DMS153 treated with DMSO at 0.1 percent for 48 hours (cell line): ENCODE results near the gene NPPB.

ENCODE experiments used
- DNase-seq: peaks from one replicate; lab custom pipeline; 2025; ENCODE audit not compliant: unreplicated experiment; lab: John Stamatoyannopoulos, UW

NPPB gene

GRCh38 chr1:11836955-11837766 is 21.6 kb downstream of the NPPB start:
- no peak for DNase-seq

GRCh38 chr1:11835441-11836225 is 23.1 kb downstream of the NPPB start:
- DNase-seq, result no peak

GRCh38 chr1:11833900-11834299 is 24.8 kb downstream of the NPPB start:
- no peak for DNase-seq

GRCh38 chr1:11833497-11833896 is 25.2 kb downstream of the NPPB start:
- no peak for DNase-seq

GRCh38 chr1:11831945-11832725 is 26.6 kb downstream of the NPPB start:
- DNase-seq, result no peak

- no peak for DNase-seq
These were observed 30.2 kb downstream of the NPPB start for GRCh38 chr1:11828511-11828910.

- DNase-seq, result no peak
These were observed 31.8 kb downstream of the NPPB start for GRCh38 chr1:11826946-11827345.

GRCh38 chr1:11825131-11825530 is 33.6 kb downstream of the NPPB start:
- DNase-seq, result no peak

- DNase-seq, result no peak
These were observed 35.2 kb downstream of the NPPB start for GRCh38 chr1:11823366-11824137.

GRCh38 chr1:11822091-11822490 is 36.7 kb downstream of the NPPB start:
- no peak for DNase-seq

GRCh38 chr1:11817192-11817591 is 41.6 kb downstream of the NPPB start:
- DNase-seq, result no peak

- no peak for DNase-seq
These were observed 45.7 kb downstream of the NPPB start for GRCh38 chr1:11813021-11813420.
